ENCODE data around the gene RND1.

GRCh38 chr12:48899651-48900050, 34.0 kb upstream of the RND1 start:
- no peak for TF ChIP-seq CHD2 (IDR thresholded peaks at IDR 0.05; ENCODE audit: low read length, partially characterized antibody)
- no peak for TF ChIP-seq CTCF (IDR thresholded peaks at IDR 0.05)
